DOHH2 (cell line): ENCODE results near the gene NR3C2.
"Not testable (repeated sequence)": the region's sequence is repeated elsewhere in the genome, so short reads cannot be mapped to it uniquely, and the experiment has no call there.

ENCODE experiments used
- H3F3A ChIP-seq: fragments of 200-600 bp; sonication (generic), shearing (Covaris generic); 2 replicates; pipeline ENCODE4 v1.6.0; 2016; ENCODE audit warnings: antibody characterized with exemption, mild to moderate bottlenecking; ENCODE audit not compliant: control insufficient read depth, insufficient read depth
- H3K27ac ChIP-seq: fragments of 200-600 bp; sonication (generic); 2 replicates; pipeline ENCODE4 v1.5.1; 2014; ENCODE audit warnings: low read depth, mild to moderate bottlenecking, low read length, moderate library complexity
- H3K27me3 ChIP-seq: fragments of 200-600 bp; sonication (generic); 2 replicates; pipeline ENCODE4 v1.6.1; 2014; ENCODE audit warnings: mild to moderate bottlenecking, low read length, mixed read lengths; ENCODE audit not compliant: control insufficient read depth
- H3K36me3 ChIP-seq: fragments of 200-600 bp; sonication (generic); 2 replicates; pipeline ENCODE4 v1.6.1; 2014; ENCODE audit warnings: mild to moderate bottlenecking, low read length, moderate library complexity, mixed read lengths; ENCODE audit not compliant: control insufficient read depth
- H3K4me1 ChIP-seq: fragments of 200-600 bp; sonication (generic); 2 replicates; pipeline ENCODE4 v1.6.1; 2014; ENCODE audit warnings: mild to moderate bottlenecking, low read length, mixed read lengths; ENCODE audit not compliant: control insufficient read depth
- H3K4me2 ChIP-seq: fragments of 200-600 bp; sonication (generic); 2 replicates; pipeline ENCODE4 v1.6.0; 2014; ENCODE audit warnings: mild to moderate bottlenecking, low read length, moderate library complexity
- H3K4me3 ChIP-seq: fragments of 200-600 bp; sonication (generic); 2 replicates; pipeline ENCODE4 v1.5.1; 2014; ENCODE audit warnings: mild to moderate bottlenecking, low read length, mixed read lengths
- H3K79me2 ChIP-seq: fragments of 200-600 bp; sonication (generic); 2 replicates; pipeline ENCODE4 v1.6.1; 2014; ENCODE audit warnings: mild to moderate bottlenecking, low read length, mixed read lengths; ENCODE audit not compliant: control insufficient read depth
- H3K9me2 ChIP-seq: fragments of 200-600 bp; sonication (generic); replicated peaks from 2 replicates; pipeline ENCODE4 v1.6.1; 2014; ENCODE audit warnings: mild to moderate bottlenecking, low read length, mixed read lengths; ENCODE audit not compliant: control insufficient read depth
- H3K9me3 ChIP-seq: fragments of 200-600 bp; sonication (generic); 2 replicates; pipeline ENCODE4 v1.6.1; 2014; ENCODE audit warnings: antibody characterized with exemption, low read length, mixed read lengths; ENCODE audit not compliant: control insufficient read depth, insufficient read depth
- H4K20me1 ChIP-seq: fragments of 200-600 bp; sonication (generic); 2 replicates; pipeline ENCODE4 v1.6.0; 2014; ENCODE audit warnings: low read depth, mild to moderate bottlenecking, antibody characterized with exemption, low read length, moderate library complexity; ENCODE audit not compliant: control insufficient read depth, insufficient read depth
- EZH2phosphoT487 ChIP-seq: fragments of 200-600 bp; sonication (generic); IDR thresholded peaks from 2 replicates; pipeline ENCODE4 v1.6.1; 2017; ENCODE audit warnings: borderline replicate concordance, mild to moderate bottlenecking, antibody characterized with exemption, low read length, moderate library complexity, mixed read lengths
- TF ChIP-seq, protein P1 (sequence below): fragments of 200-600 bp; sonication (generic); IDR thresholded peaks from one replicate; pipeline ENCODE4 v1.5.1; 2014; ENCODE audit warnings: antibody characterized with exemption, mild to moderate bottlenecking, low read depth, low read length; ENCODE audit not compliant: poor library complexity, severe bottlenecking

Gene NR3C2

DNA sequence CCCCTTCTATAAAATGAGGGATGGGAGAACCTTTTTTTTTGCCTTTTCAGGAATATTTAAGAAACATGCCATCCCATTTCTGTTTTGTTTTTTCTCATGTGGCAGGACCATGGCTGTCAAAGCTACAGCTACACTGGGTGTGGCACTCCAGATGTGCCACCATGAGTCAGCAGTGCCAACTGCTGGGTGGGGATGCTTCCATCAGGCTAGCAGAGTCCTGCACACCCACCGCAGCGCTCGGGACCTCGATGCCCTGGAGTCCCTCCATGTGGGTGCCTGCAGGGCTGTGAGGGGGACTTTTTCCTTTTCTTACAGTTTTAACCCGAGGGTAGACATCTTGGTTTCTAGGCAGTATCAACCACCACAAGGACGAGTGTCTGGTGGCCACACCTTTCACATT is 352.6 kb downstream of the NR3C2 start:
- Histone ChIP-seq H3K4me2 (no peak overlapping the region), H4K20me1 (no peaks in the 10 kb centered on the region), H3K79me2 (no peaks in the 10 kb centered on the region), H3K27ac (no peak overlapping the region), H3F3A (no peaks in the 10 kb centered on the region), H3K9me3 (no peaks in the 10 kb centered on the region), H3K27me3 (no peaks in the 10 kb centered on the region), H3K4me3 (no peak overlapping the region), H3K9me2 (no peaks in the 10 kb centered on the region), H3K4me1 (no peaks in the 10 kb centered on the region), H3K36me3 (no peaks in the 10 kb centered on the region)
- TF ChIP-seq, protein P1, sequence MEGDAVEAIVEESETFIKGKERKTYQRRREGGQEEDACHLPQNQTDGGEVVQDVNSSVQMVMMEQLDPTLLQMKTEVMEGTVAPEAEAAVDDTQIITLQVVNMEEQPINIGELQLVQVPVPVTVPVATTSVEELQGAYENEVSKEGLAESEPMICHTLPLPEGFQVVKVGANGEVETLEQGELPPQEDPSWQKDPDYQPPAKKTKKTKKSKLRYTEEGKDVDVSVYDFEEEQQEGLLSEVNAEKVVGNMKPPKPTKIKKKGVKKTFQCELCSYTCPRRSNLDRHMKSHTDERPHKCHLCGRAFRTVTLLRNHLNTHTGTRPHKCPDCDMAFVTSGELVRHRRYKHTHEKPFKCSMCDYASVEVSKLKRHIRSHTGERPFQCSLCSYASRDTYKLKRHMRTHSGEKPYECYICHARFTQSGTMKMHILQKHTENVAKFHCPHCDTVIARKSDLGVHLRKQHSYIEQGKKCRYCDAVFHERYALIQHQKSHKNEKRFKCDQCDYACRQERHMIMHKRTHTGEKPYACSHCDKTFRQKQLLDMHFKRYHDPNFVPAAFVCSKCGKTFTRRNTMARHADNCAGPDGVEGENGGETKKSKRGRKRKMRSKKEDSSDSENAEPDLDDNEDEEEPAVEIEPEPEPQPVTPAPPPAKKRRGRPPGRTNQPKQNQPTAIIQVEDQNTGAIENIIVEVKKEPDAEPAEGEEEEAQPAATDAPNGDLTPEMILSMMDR = no peak
- TF ChIP-seq EZH2phosphoT487 = no peak

DNA sequence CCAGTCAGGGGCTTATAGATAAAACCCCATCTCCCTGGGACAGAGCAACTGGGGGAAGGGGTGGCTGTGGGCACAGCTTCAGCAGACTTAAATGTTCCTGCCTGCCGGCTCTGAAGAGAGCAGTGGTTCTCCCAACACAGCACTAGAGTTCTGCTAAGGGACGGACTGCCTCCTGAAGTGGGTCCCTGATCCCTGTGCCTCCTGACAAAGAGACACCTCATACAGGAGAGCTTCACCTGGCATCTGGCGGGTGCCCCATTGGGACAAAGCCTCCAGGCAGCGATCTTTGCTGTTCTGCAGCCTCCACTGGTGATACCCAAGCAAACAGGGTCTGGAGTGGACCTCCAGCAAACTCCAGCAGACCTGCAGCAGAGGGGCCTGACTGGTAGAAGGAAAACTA is 359.1 kb downstream of the NR3C2 start:
- H3K4me1 ChIP-seq, H3K9me3 ChIP-seq, H3K36me3 ChIP-seq, H3K4me3 ChIP-seq, H4K20me1 ChIP-seq, H3F3A ChIP-seq, H3K79me2 ChIP-seq, H3K4me2 ChIP-seq, H3K27me3 ChIP-seq, H3K27ac ChIP-seq, H3K9me2 ChIP-seq: not testable (repeated sequence)

GRCh38 chr4:148081745-148082144 is 360.5 kb downstream of the NR3C2 start:
- H3K4me2 ChIP-seq = no peak overlapping the region
- TF ChIP-seq, protein P1 = no peak
- no peak for TF ChIP-seq EZH2phosphoT487
- no peak overlapping the region for H3K27ac ChIP-seq
- H3K9me2 ChIP-seq = no peaks in the 10 kb centered on the region
- no peaks in the 10 kb centered on the region for H3K79me2 ChIP-seq
- H3K36me3 ChIP-seq = no peaks in the 10 kb centered on the region
- H3K4me3 ChIP-seq = no peak overlapping the region
- no peaks in the 10 kb centered on the region for H3K4me1 ChIP-seq
- H3K27me3 ChIP-seq = no peaks in the 10 kb centered on the region
- H3K9me3 ChIP-seq = no peaks in the 10 kb centered on the region
- H4K20me1 ChIP-seq = no peaks in the 10 kb centered on the region
- H3F3A ChIP-seq = no peaks in the 10 kb centered on the region

DNA sequence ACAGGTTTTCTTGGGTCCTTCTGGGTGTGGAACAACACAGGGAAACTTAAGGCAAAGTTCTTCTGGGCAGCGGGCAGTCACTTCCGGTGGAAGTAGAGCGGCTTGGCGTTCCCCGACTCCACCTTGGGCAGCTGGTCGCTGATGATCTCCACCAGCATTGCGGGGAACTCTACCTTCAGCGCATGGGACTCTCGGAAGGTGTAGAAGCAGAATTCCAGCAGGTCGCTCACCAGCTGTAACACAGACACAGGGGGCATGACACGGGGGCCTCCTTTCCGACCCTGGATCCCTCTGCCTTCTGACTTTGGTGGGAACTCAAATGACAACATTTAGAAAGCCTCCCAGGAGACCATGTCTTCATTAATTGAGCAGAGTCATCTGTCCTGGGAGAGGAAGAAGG is 360.9 kb downstream of the NR3C2 start:
- no peaks in the 10 kb centered on the region for H3K27me3 ChIP-seq
- TF ChIP-seq, protein P1 = no peak
- TF ChIP-seq EZH2phosphoT487 = no peak
- H3K27ac ChIP-seq = no peak overlapping the region
- H3F3A ChIP-seq = no peaks in the 10 kb centered on the region
- no peak overlapping the region for H3K4me3 ChIP-seq
- no peaks in the 10 kb centered on the region for H3K9me3 ChIP-seq
- H3K36me3 ChIP-seq = no peaks in the 10 kb centered on the region
- H3K4me2 ChIP-seq = no peak overlapping the region
- no peaks in the 10 kb centered on the region for H4K20me1 ChIP-seq
- no peaks in the 10 kb centered on the region for H3K79me2 ChIP-seq
- no peaks in the 10 kb centered on the region for H3K9me2 ChIP-seq
- no peaks in the 10 kb centered on the region for H3K4me1 ChIP-seq
